ENCODE data around the gene CHODL.

The CHODL gene, protein sequence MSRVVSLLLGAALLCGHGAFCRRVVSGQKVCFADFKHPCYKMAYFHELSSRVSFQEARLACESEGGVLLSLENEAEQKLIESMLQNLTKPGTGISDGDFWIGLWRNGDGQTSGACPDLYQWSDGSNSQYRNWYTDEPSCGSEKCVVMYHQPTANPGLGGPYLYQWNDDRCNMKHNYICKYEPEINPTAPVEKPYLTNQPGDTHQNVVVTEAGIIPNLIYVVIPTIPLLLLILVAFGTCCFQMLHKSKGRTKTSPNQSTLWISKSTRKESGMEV

DNA sequence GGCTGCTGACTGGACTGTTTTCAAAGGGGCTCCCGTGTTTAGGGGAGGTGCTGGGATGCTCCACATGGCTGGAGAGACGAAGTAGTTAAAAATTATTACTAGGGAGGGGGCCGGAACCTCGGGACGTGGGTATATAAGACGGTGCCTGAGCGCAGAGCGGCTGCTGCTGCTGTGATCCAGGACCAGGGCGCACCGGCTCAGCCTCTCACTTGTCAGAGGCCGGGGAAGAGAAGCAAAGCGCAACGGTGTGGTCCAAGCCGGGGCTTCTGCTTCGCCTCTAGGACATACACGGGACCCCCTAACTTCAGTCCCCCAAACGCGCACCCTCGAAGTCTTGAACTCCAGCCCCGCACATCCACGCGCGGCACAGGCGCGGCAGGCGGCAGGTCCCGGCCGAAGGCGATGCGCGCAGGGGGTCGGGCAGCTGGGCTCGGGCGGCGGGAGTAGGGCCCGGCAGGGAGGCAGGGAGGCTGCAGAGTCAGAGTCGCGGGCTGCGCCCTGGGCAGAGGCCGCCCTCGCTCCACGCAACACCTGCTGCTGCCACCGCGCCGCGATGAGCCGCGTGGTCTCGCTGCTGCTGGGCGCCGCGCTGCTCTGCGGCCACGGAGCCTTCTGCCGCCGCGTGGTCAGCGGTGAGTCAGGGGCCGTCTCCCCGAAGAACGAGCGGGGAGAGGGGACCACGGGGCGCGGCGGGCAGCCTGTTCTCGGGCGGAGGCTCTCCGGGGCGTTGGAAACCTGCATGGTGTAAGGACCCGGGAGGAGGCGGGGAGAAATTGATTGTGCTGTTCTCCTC, at the start of gene CHODL:
Gene CHODL, plus strand, starts transcription at position 163 of the 793 bp plus-strand sequence. Its CDS starts 391 bp downstream, at position 554.
- DNase-seq (ENCODE audit: low read depth in 2 of 2): no peak

- no peak for DNase-seq (ENCODE audit: low read depth in 2 of 2)
Measured at GRCh38 chr21:18204931-18205330, 39.7 kb upstream of the CHODL start.

GRCh38 chr21:18218331-18218730, 26.3 kb upstream of the CHODL start:
- no peak for DNase-seq (ENCODE audit: low read depth in 2 of 2)

DNA sequence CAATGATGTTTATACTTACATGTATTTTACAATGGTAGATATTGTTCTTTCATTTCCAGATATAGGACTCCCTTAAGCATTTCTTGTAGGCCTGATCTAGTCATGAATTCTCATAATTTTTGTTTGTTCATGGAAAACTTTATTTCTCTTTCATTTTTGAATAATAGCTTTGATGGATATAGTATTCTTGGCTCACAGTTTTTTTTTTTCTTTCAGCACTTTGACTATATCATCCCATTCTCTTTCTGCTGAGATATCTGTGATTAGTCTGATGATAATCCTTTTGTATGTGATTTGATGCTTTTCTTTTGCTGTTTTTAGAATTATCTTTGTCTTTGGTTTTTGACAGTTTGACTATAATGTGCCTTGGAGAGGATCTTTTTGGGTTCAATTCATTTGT, 24.1 kb upstream of the CHODL start:
- DNase-seq (ENCODE audit: low read depth in 2 of 2): no peak

- no peak for DNase-seq (ENCODE audit: low read depth in 2 of 2)
Measured at GRCh38 chr21:18222346-18222745, 22.3 kb upstream of the CHODL start.

GRCh38 chr21:18228060-18228739, 16.4 kb upstream of the CHODL start:
- DNase-seq (ENCODE audit: low read depth in 2 of 2): no peak

DNA sequence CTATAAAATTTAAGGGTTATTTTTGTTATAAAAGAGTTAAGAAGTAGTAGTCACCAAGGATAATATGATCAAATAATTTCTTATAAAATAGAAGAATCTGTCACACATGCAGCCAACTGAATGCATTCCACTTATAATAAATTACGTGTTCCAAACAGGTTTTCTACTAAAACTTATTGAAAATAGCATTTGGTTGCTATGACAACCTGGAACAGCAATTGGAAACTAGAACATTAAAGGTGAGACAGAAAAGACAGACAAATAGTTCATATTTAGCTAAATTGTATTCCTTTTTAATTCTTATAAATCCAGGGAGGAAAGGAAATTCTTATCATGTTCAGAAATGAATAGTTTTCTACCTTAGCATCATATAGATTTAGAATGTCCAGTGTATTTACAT, 9.1 kb upstream of the CHODL start:
- DNase-seq (ENCODE audit: low read depth in 2 of 2): no peak

DNA sequence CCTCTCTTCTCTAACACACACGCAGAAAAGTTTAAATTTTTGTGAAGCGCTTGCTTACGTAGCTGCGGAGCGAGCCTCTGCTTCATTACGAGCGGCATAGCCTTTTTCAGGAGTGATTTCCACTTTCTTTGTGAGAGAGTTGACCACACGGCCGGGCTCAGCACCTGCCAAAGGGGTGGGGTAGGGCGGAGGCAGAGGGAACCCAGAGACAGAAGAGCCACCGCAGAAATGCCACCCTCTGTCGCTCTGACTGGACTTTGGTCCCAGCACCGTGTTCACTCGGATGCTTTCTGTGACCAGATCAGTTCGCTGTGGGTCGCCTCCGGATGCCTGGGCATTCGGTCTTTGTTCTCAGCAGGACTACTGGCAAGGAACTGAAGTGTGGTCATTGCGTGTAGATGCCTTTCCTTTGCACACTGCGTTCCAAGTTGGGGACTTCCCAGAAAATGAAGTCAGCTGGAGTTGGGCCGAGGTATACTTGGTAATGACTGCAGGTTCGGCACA, 883 bp downstream of the CHODL start:
- no peak for DNase-seq (ENCODE audit: low read depth in 2 of 2)

DNA sequence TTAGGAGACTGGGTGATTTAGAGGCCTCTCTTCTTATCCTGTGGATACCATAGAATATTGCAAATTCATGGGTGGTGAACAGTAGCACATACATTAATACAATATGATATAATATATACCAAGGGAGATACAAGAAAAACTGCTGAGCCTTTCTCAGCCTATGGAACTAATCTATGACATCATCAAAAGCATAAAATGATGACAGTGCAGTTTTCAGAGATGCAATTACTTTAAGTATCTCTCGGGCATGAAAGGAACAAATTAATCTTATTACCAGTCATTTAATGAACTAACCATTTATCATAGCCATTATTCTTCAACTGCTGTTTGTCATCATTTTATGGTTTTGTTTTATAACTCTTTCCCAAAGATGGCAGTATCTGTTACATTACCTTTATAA, 3.5 kb downstream of the CHODL start:
- no peak for DNase-seq (ENCODE audit: low read depth in 2 of 2)

GRCh38 chr21:18249672-18250071, 5.0 kb downstream of the CHODL start:
- DNase-seq (ENCODE audit: low read depth in 2 of 2): no peak

GRCh38 chr21:18251065-18251464, 6.4 kb downstream of the CHODL start:
- DNase-seq (ENCODE audit: low read depth in 2 of 2): no peak

DNA sequence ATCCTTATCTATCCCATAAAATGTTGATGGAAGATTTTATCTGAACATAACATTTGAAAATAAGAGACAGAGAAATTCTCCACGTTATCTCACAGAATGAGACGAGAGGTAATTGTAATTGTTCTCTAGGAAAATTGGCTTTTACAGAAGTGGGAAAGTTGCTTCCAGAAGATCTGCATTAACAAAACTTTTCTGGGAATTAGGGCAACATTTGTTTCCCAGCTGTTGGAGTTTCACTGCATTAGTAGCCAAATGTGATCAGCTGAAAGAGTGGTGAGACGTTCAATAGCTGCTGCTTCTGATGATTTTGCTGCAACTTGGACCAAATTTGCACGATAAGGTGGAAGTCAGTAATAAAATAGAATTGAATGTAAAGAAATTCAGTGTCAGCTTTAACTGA, 7.6 kb downstream of the CHODL start:
- DNase-seq (ENCODE audit: low read depth in 2 of 2): no peak

- no peak for DNase-seq (ENCODE audit: low read depth in 2 of 2)
Measured at GRCh38 chr21:18252680-18253079, 8.0 kb downstream of the CHODL start.

- no peak for DNase-seq (ENCODE audit: low read depth in 2 of 2)
Measured at GRCh38 chr21:18253221-18253620, 8.6 kb downstream of the CHODL start.

DNA sequence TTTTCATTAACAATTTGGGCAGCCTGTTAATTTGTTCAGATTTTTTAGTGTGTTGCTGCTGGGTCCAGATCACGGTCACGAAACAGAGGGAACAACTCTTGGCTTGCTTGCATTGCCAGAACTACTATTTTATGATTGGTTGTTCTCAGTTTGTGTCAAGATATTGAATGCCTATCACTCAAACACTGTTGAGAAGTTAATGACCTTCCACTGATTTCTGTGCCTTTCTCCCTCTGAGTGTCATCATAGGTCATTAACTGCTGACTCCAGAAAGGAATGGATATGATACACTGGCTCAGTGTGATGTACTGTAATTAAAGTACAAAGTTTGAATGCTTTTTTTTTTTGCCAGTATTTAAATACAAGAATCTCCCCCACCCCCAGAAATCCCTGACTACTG, 9.2 kb downstream of the CHODL start:
- no peak for DNase-seq (ENCODE audit: low read depth in 2 of 2)

GRCh38 chr21:18265944-18266343, 21.3 kb downstream of the CHODL start:
- no peak for DNase-seq (ENCODE audit: low read depth in 2 of 2)

- no peak for DNase-seq (ENCODE audit: low read depth in 2 of 2)
Measured at GRCh38 chr21:18267496-18267895, 22.9 kb downstream of the CHODL start.

DNA sequence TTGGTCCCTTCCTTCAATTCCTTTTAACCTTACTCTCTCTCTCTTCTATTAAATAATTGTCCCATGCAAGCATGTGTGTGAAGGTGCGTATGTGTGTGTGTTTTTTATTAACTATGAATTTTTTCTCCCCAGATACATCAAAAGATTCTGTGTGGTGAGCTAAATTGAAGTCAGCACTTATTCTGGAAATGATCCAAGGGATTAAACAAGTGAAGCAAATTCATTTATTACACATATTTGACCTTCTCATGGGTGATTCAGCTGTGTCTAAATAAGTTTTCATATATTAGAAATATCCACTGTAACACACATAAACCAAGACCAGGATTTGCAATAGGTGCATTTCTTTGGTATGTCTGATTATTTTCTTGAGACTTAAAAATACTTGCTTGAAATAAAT, 24.3 kb downstream of the CHODL start:
- no peak for DNase-seq (ENCODE audit: low read depth in 2 of 2)

- DNase-seq (ENCODE audit: low read depth in 2 of 2): no peak
Measured at GRCh38 chr21:18269856-18270255, 25.2 kb downstream of the CHODL start.

GRCh38 chr21:18273400-18273799, 28.8 kb downstream of the CHODL start:
- no peak for DNase-seq (ENCODE audit: low read depth in 2 of 2)

DNA sequence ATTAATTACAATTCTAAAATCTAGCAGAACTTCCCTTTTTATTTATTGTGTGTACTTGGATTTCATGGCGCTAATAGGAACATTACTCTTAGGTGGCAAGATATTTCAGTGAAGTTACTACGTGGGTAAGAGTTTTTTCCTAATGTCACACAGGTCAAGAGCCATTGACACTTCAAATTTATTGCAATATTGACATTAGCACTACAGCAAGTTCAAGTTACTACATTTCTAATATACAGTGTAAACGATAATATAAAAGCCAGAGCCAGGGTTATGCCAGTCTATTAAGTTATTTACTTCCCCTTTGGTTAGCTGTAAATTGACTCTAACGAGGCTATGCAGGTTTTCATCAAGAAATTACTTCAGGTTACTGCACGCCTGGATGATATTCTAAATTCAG, 29.7 kb downstream of the CHODL start:
- DNase-seq (ENCODE audit: low read depth in 2 of 2): no peak

- DNase-seq (ENCODE audit: low read depth in 2 of 2): no peak
Measured at GRCh38 chr21:18275781-18276180, 31.1 kb downstream of the CHODL start.

DNA sequence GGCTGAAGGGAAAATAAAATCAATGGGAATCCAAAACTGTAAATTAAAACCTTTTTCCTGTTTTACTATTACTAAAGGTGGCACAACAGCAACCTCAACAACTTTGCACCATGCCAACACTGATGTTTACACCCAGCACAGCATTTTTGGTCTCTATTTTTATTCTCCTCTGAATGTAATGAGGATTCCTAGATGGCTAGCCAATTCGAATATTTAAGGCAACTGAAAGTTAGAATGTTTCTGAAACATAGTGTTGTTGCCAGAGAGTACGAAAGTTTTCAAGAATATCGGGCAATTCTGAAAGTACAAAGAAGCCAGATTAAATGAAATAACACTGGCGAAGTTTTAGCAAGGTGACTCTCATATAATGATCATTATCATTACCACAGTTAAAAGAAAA, 40.7 kb downstream of the CHODL start:
- no peak for DNase-seq (ENCODE audit: low read depth in 2 of 2)
